Measurements from ENCODE around the gene GJA9.
"Not testable (repeated sequence)": the region's sequence is repeated elsewhere in the genome, so short reads cannot be mapped to it uniquely, and the experiment has no call there.

Gene GJA9

DNA sequence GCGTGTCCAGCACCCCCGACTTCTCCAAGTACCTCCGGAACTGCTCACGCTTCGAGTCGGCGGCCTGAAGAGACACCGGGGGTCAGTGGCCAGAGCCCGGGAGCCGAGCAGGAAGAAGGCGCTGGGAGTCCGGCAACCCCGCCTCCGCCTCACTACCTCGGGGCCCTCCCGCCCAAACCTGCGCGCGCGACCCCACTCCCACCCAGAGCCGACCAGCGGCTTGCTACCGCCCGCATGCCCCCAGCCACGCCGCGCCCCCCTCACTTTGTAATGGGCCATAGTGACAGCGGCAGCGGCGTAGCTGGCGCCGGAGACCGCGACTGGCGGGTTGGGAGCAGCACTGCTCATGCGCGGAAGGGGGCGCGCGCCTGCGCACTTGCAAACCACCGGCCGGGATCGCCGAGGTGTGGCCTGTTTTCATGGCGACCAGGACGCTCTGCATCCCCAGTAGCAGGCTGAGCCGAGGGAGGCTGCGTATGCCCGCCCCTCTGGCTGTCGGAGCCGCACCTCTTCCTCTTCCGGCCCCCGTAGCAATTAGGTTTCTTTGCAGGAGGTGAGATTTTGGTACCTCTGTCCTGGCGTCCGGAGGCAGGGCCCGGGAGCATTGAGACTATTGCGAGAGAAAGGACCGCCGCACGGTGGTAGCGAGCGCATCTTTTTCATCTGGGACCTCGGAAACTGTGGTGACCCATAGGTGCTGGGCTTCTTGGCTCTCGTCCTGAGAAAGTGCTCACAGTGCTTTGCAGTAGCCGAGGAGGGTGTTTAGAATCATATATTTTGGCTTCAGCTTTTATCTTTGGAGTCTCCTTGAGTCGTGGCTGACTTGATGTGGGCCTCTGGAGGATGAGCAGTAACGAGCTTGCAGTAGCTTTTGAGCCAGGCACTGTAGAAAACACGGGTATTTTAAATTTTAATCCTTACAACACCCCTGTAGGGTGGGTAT lies 8.1 kb downstream of the GJA9 start, which contains the start of gene MYCBP:
Gene MYCBP (minus strand): TSS at position 322 of the 943 bp plus-strand sequence. CDS start 43 bp downstream, at position 279.
- peak; percentile 89 to 90 for DNase-seq

DNA sequence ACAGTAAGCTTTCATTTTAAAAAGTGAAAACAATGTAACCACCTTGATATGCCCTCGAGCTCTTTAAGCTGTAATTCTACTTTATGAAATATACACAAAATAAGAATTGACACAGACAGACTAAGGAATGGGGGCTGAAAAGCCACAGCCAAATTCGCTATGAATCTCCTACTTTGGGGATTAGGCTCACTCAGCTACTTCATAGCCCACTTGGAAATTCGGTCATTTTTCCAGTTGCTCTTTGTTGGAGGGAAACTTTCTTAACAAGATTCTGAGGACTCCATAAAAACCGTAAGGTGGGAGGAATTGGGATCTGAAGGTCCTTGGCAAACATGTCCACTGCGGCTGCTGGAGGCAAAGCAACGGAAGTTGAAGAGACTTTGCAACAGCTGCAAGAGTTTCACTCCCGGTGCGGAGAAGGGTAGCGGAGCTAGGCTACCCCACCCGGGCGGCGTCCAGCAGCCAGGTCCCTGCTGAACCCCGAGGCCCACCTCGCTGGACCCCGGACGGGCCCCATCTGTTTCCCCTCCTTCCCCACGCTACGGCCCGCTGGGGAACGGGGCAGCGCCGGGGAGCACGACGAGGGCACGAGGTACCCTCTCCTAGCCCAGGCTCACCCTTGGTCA lies 8.9 kb downstream of the GJA9 start:
- DNase-seq: no peak

DNA sequence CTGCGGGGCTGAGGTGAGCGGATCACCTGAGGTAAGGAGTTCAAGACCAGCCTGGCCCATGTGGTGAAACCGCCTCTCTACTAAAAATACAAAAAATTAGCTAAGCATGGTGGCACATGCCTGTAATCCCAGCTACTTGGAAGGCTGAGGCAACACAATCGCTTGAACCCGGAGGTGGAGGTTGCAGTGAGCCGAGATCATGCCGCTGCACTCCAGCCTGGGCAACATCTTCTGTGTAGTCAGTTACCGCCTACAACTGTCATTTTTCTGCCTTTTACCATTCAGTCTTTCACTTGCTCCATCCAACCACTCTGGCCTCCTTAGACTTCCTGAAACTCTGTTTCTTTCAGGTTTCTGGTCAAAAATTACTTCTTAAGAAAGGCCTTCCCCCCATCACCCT lies 10.4 kb downstream of the GJA9 start:
- DNase-seq: no peak

- DNase-seq: no peak
Measured at GRCh38 chr1:38867208-38867607, 14.2 kb downstream of the GJA9 start.

GRCh38 chr1:38865112-38865715 lies 16.2 kb downstream of the GJA9 start:
- DNase-seq: no peak

GRCh38 chr1:38860454-38860795 lies 21.0 kb downstream of the GJA9 start:
- DNase-seq: no peak

GRCh38 chr1:38859561-38860453 lies 21.6 kb downstream of the GJA9 start, which contains the start of gene RRAGC:
TSS of gene RRAGC (minus strand) at chr1:38859772. CDS start at chr1:38859646, 126 bp downstream.
- DNase-seq: peak; percentile 86 to 91

- DNase-seq: no peak
Measured at GRCh38 chr1:38858833-38859560, 22.4 kb downstream of the GJA9 start.

GRCh38 chr1:38852780-38853179 lies 28.6 kb downstream of the GJA9 start:
- DNase-seq: no peak

- peak in 1 of 2 donors; percentile 69 for DNase-seq
Measured at GRCh38 chr1:38848071-38848470, 33.3 kb downstream of the GJA9 start.

GRCh38 chr1:38846210-38846609 lies 35.2 kb downstream of the GJA9 start:
- DNase-seq: no peak

DNA sequence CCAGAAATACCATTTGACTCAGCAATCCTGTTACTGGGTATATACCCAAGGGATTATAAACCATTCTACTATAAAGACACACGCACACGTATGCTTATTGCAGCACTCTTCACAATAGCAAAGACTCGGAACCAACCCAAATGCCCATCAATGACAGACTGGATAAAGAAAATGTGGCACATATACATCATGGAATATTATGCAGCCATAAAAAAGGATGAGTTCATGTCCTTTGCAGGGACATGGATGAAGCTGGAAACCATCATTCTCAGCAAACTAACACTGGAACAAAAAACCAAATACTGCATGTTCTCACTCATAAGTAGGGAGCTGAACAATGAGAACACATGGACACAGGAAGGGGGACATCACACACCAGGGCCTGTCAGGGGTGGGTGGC lies 36.3 kb downstream of the GJA9 start:
- not testable (repeated sequence) for DNase-seq

- DNase-seq: no peak
Measured at GRCh38 chr1:38840281-38840680, 41.1 kb downstream of the GJA9 start.

DNA sequence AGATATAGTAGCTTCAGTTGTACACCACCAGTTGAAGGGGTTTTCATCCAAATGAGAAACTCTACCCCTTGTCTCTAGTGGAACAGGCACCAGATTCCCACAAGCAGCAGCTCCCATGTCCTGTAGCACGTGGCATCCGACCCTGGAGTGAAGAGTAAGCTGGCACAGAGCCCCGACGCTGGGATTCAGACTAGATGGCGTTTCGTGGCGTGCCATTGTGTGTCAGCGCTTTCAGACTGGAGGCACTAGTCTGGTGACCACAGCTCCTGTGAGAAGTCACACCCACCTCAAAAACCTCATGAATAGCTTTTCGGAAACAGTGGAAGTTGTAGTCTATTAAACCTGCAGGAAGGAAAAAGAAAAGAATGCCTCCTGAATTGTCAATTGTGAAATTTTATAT lies 42.0 kb downstream of the GJA9 start:
- no peak for DNase-seq

- not testable (repeated sequence) for DNase-seq
Measured at GRCh38 chr1:38836316-38836715, 45.1 kb downstream of the GJA9 start.

DNA sequence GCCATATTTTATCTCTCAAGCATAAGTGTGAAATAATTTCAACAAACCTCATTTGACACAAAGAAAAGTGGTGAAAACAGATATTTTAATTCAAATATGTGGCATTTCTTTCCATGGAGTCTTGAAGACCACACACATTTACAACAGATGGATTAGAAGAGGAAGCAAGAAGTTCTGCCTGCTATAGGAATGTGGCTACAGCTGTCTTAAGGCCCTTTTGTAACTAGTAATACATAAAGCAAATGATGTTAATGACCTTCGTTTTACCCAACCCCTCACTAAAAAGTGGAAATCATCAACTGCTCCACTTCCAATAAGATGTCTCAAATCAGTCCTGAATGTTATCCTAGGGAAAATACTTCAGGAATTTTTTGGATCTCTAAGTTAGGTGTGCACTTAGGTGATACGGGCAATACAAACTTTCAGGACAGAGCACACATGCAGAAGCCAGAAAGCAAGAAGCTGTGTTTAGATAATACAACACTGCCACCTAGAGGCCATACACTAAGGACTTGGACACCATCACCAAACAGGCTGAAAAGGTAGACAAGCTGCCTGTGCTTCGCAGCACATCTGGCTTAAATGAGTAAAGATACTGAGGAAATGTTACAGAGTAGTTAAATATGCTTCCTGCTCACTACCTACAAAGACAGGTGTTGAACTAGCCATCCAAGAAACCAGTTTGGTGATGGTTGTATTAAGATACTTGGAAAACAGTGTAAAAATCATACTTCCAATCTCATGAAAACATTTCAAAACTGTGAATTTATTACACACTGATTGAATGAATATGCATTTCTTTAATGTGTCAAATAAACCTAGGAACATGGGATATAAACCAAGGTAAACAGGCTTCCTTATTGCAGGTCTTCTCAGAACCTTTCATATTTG lies 46.2 kb downstream of the GJA9 start:
- peak in 1 of 2 donors; percentile 85 for DNase-seq

- peak in 1 of 2 donors; percentile 39 for DNase-seq
Measured at GRCh38 chr1:38834221-38834782, 47.1 kb downstream of the GJA9 start.

- no peak for DNase-seq
Measured at GRCh38 chr1:38833146-38833545, 48.2 kb downstream of the GJA9 start.

DNA sequence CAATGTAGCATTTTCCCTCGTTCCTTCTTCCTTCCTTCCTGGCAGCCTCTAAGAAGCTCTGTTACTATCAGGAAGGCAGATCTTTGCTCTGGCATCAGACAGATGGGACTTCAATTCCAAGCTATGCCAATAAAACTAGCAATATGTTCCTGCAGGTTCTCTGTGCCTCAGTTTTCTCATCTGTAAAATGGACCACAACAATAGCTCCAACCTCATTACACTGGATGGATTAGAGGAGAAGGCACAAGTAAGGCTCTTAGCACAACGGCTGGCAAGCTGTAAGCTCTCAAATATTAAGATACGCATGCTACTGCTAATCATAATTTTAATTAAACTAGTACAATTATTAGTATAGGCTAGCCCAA lies 49.0 kb downstream of the GJA9 start:
- DNase-seq: no peak

GRCh38 chr1:38831731-38832369 lies 49.5 kb downstream of the GJA9 start:
- no peak for DNase-seq
